NOMO-1 (cell line): ENCODE results near the gene BRSK2.
"Not testable (repeated sequence)": the region's sequence is repeated elsewhere in the genome, so short reads cannot be mapped to it uniquely, and the experiment has no call there.

Experiments used
- DNase-seq, 2 experiments: peaks; one replicate each; lab custom pipeline; 2025; ENCODE audit not compliant: unreplicated experiment in 2 of 2; lab: John Stamatoyannopoulos, UW

BRSK2 gene

DNA sequence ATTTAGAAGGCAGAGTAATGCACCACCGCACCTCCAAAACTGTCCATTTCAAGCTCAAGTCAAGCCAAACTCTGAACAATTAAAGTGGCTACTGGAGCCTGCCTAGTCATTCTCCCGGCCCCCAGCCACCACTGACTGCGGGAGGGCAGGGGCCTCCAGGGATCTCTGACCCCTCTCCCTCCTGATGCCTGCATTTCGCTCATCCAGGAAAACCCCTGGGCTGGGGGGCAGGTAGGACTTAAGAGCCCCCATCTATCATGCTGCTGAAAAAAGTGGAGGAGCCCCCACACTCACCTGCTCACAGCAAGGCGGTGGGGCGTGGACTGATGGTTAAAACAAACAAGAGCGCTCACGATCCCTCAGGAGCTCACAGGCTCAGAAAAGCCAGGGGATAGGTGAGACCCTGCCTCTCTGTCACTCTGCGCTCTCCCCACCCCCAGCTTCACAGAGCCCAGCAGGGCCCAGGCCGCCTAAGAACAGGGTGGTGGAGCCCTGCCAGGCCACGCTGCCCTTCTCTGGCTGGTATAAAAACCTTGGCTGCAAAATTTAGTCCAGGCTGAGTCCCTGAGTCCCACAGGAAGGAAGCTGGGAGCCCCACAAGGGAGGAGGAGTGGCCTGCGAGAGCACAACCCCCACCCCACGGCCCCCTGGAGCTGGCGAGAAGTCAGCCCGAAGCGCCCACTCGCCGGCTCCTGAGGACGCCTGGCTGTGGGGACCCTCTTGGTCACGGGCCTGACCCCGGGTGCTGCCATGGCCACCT is 117.8 kb downstream of the BRSK2 start:
- DNase-seq = no peak

DNA sequence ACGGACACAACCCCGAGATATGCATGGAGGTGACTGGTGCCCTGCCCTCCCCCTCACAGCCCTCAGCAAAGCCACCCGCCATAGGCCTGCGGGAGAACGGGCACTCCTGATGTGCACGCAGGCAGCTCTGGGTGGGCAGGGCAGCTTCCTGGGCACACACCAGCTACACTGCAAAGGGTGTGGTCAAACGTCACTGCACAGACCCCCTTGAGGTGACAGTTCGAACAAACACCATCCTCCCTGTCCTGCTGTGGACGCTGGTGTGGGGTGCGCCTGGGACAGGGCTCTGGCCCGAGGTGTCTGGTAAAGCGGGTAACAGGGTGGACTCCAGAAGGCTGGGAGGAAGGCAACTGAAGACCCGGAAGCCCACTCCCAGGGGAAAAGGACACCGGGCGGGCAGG is 118.8 kb downstream of the BRSK2 start:
- no peak for DNase-seq

DNA sequence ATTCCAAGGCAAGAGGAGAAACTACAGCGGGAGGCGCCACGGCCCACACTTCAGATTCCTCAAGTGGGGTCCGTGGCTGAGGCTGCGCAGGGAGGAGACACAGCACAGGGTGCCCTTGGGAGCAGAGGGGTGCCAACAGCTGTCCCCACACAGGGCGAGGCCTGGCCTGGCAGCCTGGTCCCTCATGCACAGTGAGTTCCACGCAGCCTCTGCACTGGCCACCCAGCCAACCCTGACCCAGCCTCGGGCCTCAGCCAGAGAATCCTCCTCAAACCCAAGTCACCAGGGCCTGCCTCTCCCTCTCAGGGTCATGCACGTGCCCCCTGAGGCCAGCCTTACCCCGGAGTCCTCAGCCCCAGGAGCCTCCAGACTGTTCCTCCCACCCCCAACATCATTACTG is 119.3 kb downstream of the BRSK2 start:
- DNase-seq = no peak

DNA sequence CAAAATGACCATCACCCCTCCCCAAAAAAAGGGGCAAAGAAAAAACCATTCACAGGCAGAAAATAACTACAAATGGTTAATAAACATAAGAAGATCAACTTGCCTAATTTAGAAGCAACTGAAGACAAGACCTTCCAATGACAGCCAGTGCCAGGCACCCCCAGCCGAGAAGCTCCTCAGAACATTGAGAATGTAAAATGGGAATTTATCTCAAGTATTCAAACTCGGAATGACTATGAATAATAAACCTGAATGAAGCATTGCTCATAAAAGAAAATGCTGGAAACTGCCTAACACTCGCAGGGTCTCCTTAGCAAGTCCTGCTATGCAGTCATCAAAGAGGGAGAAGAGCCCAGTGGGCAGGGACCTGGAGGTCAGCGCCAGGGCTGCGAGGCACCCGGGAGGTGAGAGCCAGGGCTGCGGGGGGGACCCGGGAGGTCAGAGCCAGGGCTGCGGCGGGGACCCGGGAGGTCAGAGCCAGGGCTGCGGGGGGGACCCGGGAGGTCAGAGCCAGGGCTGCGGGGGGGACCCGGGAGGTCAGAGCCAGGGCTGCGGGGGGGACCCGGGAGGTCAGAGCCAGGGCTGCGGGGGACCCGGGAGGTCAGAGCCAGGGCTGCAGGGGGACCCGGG is 120.0 kb downstream of the BRSK2 start:
- DNase-seq = no peak

DNA sequence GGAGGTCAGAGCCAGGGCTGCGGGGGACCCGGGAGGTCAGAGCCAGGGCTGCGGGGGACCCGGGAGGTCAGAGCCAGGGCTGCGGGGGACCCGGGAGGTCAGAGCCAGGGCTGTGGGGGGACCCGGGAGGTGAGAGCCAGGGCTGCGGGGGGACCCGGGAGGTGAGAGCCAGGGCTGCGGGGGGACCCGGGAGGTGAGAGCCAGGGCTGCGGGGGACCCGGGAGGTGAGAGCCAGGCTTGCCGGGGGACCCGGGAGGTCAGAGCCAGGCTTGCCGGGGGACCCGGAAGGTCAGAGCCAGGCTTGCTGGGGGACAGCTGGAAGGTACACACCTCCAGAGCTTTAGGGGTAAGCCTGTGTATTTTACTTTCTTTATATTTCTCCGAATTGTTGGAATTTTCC is 120.6 kb downstream of the BRSK2 start:
- DNase-seq = not testable (repeated sequence)

DNA sequence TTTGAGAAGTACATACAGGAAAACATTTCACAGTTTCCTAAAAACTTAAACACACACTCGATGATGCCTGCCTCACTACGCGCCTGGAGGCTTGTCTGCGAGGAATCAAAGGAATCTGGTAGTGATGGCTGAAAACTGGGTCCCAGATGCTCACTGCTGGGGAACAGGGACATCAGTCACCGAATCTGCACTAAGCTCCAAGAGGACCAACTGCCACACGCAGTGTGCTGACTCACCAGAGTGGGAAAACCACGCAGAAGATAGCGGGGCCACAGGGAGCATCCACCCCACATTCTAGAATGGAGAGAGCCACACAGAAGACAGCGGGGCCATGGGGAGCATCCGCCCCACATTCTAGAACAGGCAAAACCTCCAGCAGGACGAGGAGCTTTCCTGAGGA is 121.2 kb downstream of the BRSK2 start:
- DNase-seq = no peak

DNA sequence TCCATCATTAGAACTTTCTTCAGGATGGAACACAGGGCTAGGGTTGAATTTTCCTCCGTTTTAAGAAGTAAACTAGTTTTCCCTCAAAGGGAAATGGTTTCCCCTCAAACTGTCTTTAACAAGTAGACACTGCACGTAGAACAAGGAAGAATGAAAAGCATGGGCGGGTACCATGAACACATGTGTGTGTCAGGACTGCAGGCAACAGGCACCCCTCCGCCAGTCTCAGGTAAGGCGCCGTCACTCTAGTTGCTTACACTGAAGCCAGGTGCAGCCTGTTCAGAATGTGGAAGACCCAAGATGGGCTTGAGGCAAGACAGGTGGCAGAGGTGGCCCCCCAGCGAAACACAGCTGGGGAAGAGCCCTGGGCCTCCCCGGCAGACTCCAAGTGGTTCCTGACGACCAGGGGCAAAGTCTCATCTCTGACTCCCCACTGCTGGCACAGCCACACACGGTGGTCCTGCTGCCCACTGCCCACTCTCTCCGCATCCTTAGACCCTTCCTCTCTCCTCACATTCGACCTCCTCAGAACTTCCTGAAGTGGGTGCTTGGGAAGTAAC is 122.3 kb downstream of the BRSK2 start:
- no peak for DNase-seq
